GM18520 (cell line): ENCODE results near the gene CCDC142.
A peak's percentile ranks its signal among the peaks of the same experiment; 100 is the strongest.
"Not testable (repeated sequence)": the region's sequence is repeated elsewhere in the genome, so short reads cannot be mapped to it uniquely, and the experiment has no call there.

Source experiments
- ATAC-seq: cut with Tn5 transposase; IDR thresholded peaks from one replicate; pipeline ENCODE4 v1.9.1; 2021; ENCODE audit not compliant: unreplicated experiment

CCDC142 gene

DNA sequence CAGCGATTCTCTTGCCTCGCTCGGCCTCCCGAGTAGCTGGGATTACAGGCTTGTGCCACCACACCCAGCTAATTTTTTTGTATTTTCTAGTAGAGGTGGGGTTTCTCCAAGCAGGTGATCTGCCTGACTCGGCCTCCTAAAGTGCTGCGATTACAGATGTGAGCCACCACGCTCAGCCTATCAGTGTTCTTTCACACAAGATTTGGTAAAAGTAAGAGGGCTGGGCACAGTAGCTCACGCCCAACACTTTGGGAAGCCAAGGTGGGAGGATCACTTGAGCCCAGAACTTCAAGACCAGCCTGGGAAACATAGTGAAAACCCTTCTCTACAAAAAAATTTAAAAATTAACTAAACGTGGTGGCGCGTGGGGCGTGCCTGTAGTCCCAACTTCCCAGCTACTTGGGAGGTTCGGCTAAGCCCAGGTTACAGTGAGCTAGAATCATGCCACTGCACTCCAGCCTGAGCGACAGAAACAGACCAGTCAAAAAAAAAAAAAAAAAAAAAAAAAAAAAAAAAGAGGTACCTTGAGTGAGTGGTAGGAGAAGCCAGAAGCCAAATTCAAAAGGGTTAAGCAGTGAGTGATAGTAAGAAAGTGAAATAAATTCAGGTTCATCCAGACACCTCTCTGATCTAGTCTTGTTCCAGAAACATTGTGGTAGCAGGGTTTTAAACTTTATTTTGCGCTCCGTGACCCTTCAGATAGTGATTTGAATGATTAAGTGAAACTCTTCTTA lies 11.3 kb downstream of the CCDC142 start:
- ATAC-seq = no peak

DNA sequence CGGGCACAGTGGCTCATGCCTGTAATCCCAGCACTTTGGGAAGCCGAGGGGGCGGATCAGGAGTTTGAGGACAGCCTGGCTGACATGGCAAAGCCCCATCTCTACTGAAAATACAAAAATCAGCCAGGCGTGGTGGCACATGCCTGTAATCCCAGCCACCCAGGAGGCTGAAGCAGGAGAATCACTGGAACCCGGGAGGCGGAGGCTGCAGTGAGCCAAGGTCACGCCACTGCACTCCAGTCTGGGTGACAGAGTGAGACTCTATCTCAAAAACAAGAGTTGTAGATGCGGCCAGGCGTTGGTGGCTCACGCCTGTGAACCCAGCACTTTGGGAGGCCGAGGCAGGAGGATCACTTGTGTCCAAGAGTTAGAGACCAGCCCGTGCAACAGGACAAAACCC lies 12.1 kb downstream of the CCDC142 start:
- not testable (repeated sequence) for ATAC-seq

DNA sequence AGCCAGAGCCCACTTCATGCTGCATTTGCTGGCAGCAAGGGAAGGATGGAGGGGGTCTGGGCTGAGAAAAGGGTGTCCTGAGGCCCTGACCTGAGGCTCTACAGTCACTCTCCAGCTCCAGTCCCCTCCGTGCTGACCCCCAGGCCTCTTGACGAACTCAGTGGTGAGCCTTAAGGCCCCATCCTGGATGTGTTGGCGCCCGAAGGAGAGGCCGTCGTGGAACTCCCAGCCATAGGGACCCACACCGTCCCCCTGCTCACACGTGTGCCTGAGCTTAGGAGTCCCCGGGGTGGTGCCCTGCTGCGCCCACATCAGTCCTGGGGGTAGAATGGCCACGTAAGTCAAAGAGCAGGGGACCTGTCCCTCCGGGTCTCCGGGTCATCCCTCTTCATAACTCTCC lies 18.4 kb downstream of the CCDC142 start:
- no peak for ATAC-seq

DNA sequence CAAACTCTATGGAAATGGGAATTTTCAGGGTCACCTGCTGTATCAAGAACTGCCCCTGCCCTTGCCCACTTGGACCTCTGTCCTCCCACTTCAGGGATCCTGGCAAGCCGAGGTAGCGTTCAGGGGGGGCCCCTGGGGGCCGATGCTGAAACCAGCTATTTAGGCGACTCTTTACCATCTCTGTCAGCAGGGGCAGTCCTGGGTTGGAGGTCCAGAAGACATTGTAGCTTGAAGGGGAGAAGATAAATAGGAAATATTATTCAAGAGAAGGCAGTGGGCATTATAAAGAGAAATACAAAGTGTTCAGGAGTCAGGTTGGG lies 20.1 kb downstream of the CCDC142 start:
- ATAC-seq = no peak

DNA sequence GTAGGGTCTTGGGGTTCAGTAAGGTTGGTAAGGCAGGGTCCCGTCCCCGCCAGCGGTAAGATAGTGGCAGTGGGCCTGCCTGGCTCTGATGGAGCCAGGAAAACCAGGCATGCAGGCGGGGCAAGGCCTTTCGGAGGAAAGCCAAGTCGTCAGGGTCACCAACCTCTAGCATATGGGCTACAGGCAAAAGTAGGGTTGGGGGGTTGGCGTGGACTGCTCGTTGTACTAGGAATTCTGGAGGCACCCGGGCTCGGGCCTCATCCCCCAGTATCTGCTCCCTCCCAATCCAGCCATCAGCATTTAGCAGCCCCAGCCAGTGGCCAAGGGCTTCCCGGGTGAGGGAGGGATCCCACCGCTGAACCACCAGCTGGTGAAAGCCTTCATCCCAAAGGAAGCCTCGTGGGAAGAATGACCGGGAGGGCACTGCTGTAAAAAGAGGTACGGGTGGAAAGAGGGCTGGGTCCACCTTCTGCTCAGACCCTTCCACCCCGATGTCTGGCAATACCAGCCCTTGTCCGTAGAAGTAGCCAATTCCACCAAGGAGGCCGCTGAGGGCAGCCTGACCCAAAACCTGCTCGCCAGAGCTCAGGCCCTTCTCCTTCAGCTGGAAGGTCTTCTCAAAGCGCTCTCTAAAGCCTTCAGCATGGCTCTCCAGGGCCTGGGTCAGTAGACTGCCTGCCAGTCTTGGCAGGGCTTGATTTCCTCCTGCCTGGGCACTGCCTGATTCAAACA lies 20.6 kb downstream of the CCDC142 start:
- ATAC-seq = no peak

DNA sequence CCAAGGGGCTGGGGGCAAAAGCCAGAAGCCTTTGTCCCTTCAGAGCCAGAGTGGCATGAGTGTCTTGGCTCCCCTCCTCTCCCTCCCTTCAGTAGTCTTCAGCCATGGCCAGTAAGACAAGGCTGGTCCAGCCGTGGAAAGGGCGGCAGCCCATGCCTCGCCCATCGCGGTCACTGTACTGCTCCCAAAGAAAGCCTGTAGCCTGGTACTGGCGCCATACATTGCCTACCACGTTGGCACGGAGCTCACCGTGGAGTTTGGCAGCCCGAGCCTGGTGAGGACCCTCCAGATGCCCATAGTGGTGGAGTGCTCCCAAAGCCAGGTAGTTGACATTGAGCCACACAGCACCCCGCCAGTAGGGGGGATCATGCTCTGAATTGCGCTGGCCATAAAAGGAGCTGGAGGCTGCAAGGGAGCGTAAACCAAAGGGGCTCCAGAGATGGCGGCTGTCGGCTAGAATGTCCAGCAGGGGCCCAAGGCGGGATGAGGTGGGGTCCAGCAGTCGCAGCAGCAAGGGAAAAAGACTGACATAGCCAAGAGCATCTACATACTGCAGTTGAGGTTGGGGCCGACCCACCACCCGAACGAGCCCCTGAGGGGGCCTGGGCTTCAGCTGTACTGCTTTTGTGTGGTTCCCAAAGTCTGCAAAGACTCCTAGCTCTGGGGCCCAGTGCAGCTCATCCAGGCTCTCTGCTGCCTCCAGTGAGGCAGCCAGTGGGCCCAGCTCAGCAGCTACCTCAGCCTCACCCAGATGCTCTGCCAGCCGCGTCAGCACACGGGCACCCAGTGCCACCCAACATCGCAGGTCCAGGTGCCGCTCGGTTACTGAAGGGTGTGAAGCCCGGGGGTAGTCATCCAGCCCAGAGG lies 21.4 kb downstream of the CCDC142 start:
- ATAC-seq = no peak

DNA sequence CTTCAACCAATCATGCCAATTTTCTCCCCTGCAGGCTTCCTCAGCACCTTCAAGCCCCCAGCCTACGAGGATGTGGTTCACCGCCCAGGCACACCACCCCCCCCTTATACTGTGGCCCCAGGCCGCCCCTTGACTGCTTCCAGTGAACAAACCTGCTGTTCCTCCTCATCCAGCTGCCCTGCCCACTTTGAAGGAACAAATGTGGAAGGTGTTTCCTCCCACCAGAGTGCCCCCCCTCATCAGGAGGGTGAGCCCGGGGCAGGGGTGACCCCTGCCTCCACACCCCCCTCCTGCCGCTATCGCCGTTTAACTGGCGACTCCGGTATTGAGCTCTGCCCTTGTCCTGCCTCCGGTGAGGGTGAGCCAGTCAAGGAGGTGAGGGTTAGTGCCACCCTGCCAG lies 22.6 kb downstream of the CCDC142 start:
- not testable (repeated sequence) for ATAC-seq

DNA sequence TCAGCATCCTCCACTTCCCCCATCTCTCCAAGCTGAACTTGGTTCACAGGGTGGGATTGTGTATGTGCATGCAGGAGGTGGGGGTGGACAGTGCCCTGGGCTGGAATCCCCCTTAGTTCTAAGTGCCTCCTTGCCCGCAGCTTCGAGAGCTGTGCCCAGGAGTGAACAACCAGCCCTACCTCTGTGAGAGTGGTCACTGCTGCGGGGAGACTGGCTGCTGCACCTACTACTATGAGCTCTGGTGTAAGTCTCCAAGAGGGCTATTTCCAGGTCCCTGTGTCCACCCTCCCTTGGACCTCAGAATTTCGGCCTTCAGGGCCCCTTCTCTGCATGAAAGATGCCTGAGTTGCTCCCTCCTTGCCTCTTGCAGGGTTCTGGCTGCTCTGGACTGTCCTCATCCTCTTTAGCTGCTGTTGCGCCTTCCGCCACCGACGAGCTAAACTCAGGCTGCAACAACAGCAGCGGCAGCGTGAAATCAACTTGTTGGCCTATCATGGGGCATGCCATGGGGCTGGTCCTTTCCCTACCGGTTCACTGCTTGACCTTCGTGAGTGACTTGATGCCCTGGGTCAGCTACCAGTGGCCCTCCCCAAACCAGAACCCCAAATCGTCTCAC lies 23.2 kb downstream of the CCDC142 start:
- ATAC-seq = not testable (repeated sequence)

DNA sequence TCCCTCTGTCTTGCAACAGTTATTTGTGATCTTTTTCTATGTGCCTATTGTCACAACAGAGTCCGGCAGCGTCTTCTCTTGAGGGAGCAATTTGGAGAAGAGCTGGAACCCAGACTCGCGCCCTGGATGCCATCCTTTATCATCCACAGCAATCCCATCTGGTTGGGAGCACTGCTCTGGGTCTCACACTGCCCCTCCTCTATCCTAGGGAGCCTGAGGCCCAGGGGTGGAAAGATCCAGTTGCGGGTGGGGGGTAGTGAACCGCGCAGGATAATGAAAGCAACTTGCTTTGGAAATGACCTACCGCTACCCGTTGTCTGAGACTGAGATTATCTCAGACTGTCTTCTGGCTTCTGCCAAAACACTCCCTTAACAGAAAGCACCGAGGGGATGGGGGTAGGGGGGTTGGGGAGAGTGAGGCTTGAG lies 23.8 kb downstream of the CCDC142 start:
- no peak for ATAC-seq

DNA sequence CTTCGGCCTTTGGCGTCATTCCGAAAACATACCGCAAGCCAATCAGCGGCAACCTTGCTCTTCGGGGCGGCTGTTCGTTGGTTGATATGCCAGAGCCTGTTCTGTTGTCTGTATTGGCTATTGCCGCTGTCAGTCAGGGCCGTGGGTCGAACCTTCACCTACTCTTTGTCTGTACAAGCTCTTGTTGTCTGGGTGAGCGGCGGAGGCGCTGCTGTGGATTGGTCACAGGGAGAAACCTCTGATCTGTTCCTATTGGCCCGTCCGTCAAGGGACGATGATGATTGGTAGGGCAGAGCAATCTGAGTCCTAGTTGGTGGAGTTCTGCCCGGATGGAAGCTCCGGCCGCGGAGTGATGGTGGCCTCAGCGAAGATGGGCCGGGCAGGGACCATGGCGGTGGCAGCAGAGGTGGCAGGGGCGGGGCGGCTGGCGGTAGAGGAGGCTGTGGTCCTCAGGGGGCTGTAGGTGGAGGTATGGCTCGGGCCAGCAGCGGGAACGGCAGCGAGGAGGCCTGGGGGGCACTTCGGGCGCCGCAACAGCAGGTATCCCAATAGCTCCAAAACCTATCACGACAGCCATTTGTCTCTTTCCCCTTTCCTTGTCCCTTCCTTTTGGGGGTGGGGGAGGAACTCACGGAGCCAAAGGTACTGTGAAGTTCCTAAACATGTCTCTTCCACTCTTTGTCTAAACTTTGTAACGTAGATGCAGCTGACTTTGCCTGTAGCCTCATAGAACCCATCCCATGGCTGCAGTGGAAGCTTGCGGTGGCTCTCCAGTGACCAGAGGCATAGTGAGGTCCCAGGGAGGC lies 24.5 kb downstream of the CCDC142 start, which contains the start of gene WBP1:
WBP1 (plus strand) TSS at position 307 of the 806 bp plus-strand sequence; CDS start at position 472, 165 bp downstream.
- ATAC-seq = peak; percentile 83

DNA sequence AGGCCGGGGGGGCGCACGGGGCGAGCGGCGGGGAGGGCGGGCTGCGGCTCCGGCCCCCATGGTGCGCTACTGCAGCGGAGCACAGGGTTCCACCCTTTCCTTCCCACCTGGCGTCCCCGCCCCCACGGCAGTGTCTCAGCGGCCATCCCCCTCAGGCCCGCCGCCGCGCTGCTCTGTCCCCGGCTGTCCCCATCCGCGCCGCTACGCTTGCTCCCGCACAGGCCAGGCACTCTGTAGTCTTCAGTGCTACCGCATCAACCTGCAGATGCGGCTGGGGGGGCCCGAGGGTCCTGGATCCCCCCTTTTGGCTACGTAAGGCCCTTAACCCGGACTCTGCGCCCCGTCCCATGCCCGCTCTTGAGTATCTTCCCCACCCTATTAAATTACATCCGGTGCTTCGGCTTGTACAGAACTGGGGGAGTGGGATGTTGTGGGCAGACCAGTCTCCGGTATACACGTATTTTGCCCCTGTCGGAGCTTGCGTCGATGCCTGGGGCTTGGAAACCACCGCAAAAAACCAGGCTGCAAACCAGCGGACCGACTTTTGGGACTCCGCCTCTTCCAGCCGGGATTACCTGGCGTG lies 25.2 kb downstream of the CCDC142 start:
- ATAC-seq = peak; percentile 12

DNA sequence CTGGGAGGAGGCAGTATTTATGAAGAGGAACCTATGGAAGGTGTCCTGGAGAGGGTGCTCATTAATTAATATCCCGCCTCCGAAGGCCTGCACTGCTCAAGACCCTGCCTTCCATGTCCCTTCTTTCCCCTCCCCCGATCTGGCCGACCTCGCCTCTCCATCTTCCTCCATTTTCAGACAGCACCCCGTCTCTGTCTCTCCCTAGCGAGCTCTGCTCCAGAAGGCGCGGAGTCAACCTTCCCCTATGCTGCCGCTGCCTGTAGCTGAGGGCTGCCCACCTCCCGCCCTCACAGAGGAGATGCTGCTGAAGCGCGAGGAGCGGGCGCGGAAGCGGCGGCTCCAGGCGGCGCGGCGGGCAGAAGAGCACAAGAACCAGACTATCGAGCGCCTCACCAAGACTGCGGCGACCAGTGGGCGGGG lies 25.7 kb downstream of the CCDC142 start:
- ATAC-seq = no peak

DNA sequence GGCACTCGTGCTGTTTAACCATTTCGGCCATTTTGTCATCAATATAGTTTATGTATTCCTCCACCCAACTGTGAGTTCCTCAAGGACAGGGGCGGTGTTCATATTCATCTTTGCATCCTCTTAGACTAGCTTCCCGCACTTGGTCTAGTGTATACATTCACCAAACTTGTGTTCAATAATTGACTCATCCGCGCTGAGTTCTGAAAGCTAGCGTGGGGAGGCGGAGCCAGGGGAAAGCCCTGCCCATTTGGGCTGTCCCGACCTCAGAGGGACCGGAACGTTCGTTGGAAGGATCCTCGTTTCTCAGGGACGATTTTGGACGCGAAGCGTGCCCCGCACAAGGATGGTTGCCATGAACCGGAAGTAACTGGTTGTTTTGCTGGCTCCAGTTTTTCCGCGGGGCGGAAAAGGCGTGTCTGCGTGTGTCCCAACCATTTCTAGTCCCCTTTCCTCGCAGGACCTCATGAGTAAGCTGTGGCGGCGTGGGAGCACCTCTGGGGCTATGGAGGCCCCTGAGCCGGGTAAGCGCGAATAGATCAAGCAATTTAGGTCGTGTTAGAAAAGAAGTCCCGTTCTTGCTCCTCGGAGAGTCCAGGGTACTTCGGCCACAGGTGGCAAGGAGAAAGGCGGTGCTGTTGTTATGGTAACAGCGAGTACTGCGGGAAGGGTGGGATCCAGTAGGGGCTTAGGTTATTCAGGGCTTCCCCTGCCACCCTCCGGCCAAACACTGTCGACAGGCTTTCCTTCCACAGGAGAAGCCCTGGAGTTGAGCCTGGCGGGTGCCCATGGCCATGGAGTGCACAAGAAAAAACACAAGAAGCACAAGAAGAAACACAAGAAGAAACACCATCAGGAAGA lies 27.9 kb downstream of the CCDC142 start, which contains the start of gene INO80B:
INO80B (plus strand) TSS at position 434 of the 858 bp plus-strand sequence; CDS start at position 464, 30 bp downstream.
- peak; percentile 47 for ATAC-seq

DNA sequence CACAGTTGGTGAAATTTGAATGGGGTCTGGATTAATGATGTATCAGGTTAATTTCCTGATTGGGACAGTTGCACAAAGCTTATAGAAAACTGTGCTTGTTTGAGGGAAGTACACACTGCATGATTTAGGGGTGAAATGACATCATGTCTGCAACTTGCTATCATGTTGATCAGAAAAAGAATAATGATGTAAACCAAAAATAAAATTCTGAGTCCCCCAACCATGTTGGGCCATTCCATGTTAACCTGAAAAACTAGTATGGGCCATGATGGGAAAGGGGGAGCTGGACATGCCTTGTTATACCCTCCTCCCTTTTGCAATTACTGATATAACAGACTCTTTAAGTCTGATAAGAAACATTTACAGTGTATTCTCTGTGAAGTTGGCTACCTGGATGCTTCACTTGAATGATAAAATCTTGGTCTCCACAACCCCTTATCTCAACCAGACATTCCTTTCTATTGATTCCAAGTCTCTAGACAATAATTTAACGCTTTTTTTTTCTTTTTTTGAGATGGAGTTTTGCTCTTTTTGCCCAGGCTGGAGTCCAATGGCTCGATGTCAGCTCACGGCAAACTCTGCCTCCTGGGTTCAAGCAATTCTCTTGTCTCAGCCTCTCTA lies 32.1 kb downstream of the CCDC142 start:
- ATAC-seq = no peak

DNA sequence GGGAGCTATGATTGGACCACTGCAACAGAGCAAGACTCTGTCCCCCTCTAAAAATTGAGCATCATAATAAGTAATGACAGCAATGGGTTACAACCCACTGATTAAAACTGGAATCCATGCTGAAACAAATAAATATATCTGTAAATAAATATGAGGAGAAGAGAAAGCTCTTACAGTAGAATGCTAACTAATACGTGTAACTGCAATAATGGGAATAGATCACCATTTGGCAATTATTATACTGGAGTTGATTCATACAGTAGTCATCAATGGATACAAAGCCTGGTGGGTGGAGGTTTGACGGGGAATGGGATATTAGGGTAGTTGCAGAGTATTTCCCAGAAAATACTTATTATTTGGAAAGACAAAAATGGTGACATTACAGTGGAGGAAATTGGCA lies 34.0 kb downstream of the CCDC142 start:
- ATAC-seq = no peak

DNA sequence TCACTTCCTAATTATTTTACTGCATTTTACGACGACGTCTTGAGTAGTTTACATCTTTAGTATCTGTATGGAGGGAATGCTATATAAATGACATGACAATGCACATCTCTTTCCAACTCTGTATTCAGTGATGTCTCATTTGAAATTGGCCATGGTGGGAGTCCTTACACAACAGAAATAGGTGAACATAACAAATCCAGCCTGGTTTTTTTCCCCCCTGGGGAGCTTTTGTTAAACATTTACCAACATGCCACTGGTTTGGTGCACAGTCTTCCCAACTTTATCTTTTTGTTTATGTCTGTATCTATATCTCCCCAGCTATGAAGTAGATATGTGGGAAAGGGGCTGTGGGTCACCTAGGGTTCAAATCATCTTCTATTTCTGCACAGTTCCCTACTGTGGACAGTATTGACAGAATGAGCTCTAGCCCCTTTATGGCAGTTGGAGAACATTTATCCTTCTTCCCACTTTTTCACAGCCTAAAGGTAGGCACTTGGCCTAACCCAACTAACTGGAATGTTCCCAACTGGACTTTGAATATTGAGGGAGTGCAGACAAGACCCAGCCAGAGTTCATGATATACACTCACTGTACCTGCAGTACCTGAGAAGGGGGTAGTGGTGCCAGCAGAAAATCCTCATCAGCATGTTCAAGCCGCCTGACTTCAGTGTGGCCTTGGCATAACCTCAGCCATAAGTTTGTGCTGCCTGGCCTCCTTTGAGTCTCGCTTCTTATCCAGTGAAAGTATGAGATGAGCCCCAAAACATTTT lies 35.4 kb downstream of the CCDC142 start:
- ATAC-seq = no peak

DNA sequence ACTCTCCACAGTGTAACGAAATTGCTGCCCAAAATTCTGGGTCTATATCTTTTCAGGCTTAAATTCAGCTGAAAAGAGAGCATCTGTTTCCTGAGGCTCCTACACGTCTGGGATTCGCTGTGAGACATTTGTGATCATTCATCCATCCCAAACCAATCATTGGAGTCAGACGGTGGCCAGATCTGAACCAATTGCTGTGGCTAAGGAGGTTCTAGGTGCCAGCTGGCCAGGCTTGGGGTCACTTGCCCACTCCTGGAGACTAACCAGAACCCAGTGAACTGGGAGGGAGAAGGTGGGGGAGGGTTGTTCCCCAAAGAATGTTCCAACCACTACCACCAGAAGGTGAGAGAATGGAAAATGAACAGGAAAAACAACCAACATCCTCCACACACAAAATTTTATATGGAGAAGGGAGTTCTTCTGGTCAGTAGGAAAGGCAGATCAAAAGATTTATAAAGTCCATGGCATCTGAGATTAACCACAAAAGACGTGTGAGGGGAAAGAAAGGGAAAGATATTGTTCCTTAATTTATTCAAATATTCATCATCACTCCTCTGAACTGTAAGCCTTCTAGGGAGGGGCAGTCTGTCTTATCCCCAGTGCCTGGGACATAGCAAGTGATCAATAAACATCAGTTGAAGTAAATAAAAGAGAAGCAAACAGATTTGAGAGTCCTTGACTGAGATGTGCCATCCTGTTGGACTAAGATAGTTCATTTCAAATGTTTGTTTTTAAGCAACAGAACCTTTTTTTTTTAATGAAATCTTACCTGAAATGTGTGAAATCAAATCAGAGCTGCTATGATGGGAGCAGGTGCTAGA lies 38.1 kb downstream of the CCDC142 start:
- ATAC-seq = no peak
